ENCODE data around the gene NNAT. TPM values are rescaled to one million over a fixed set of nuclear protein-coding genes. Genes with fewer than 3 reads are reported as not detected.
"Not testable (repeated sequence)": the region's sequence is repeated elsewhere in the genome, so short reads cannot be mapped to it uniquely, and the experiment has no call there.

NNAT gene
- total and polyA plus RNA-seq, 4 donors: 0.38 to 2.6 TPM; not detected in 2

GRCh38 chr20:37479925-37480691 lies 40.9 kb upstream of the NNAT start:
- Histone ChIP-seq H3K27me3 (ENCODE audit: control insufficient read depth in 1 of 2, insufficient read depth in 2 of 2, low read length in 1 of 2) (no peaks in the 10 kb centered on the region), H3K9me3 (ENCODE audit: control insufficient read depth, low read length) (no peaks in the 10 kb centered on the region), H3K4me1 (ENCODE audit: control insufficient read depth in 1 of 2, insufficient read depth in 2 of 2, low read length in 2 of 2) (no peaks in the 10 kb centered on the region), H3K36me3 (ENCODE audit: control insufficient read depth in 1 of 2, insufficient read depth in 2 of 2, low read length in 1 of 2) (no peaks in the 10 kb centered on the region), H3K4me3 (ENCODE audit: low read length in 2 of 2) (no peak overlapping the region), H3K27ac (ENCODE audit: low read depth in 1 of 2, low read length in 2 of 2) (no peak overlapping the region)
- peak; percentile 68 for ATAC-seq (ENCODE audit: low FRiP score)
- peak in 1 of 2 donors; percentile 63 for DNase-seq
- intact Hi-C loops (cut with DNase I): no loop called here
- 93 to 96% methylated on average over 9 of the region's 9 CpGs for WGBS, 2 donors

- Histone ChIP-seq H3K4me3 (ENCODE audit: low read length in 2 of 2) (no peak overlapping the region), H3K27ac (ENCODE audit: low read depth in 1 of 2, low read length in 2 of 2) (no peak overlapping the region), H3K36me3 (ENCODE audit: control insufficient read depth in 1 of 2, insufficient read depth in 2 of 2, low read length in 1 of 2) (no peaks in the 10 kb centered on the region), H3K9me3 (ENCODE audit: control insufficient read depth, low read length) (no peaks in the 10 kb centered on the region), H3K4me1 (ENCODE audit: control insufficient read depth in 1 of 2, insufficient read depth in 2 of 2, low read length in 2 of 2) (no peaks in the 10 kb centered on the region), H3K27me3 (ENCODE audit: control insufficient read depth in 1 of 2, insufficient read depth in 2 of 2, low read length in 1 of 2) (no peaks in the 10 kb centered on the region)
- no peak for DNase-seq
- 5 to 6% methylated on average over 1 of the region's 1 CpG for WGBS, 2 donors
- peak; percentile 69 for ATAC-seq (ENCODE audit: low FRiP score)
- intact Hi-C loops (cut with DNase I): no loop called here
Observed at GRCh38 chr20:37480919-37481318, 40.1 kb upstream of the NNAT start.

- WGBS, 2 donors: 89% methylated on average over 5 of the region's 5 CpGs
- Histone ChIP-seq H3K27ac (ENCODE audit: low read depth in 1 of 2, low read length in 2 of 2) (no peak overlapping the region), H3K4me3 (ENCODE audit: low read length in 2 of 2) (no peak overlapping the region), H3K36me3 (ENCODE audit: control insufficient read depth in 1 of 2, insufficient read depth in 2 of 2, low read length in 1 of 2) (no peaks in the 10 kb centered on the region), H3K27me3 (ENCODE audit: control insufficient read depth in 1 of 2, insufficient read depth in 2 of 2, low read length in 1 of 2) (no peaks in the 10 kb centered on the region), H3K9me3 (ENCODE audit: control insufficient read depth, low read length) (no peaks in the 10 kb centered on the region), H3K4me1 (ENCODE audit: control insufficient read depth in 1 of 2, insufficient read depth in 2 of 2, low read length in 2 of 2) (no peaks in the 10 kb centered on the region)
- intact Hi-C loops (cut with DNase I): no loop called here
- no peak for ATAC-seq (ENCODE audit: low FRiP score)
- DNase-seq: no peak
Observed at GRCh38 chr20:37481610-37482009, 39.4 kb upstream of the NNAT start.

GRCh38 chr20:37484331-37484730 lies 36.7 kb upstream of the NNAT start:
- Histone ChIP-seq H3K27ac (ENCODE audit: low read depth in 1 of 2, low read length in 2 of 2) (no peak overlapping the region), H3K4me3 (ENCODE audit: low read length in 2 of 2) (no peak overlapping the region), H3K4me1 (ENCODE audit: control insufficient read depth in 1 of 2, insufficient read depth in 2 of 2, low read length in 2 of 2) (no peaks in the 10 kb centered on the region), H3K36me3 (ENCODE audit: control insufficient read depth in 1 of 2, insufficient read depth in 2 of 2, low read length in 1 of 2) (no peaks in the 10 kb centered on the region), H3K9me3 (ENCODE audit: control insufficient read depth, low read length) (no peaks in the 10 kb centered on the region), H3K27me3 (ENCODE audit: control insufficient read depth in 1 of 2, insufficient read depth in 2 of 2, low read length in 1 of 2) (no peaks in the 10 kb centered on the region)
- 50 to 56% methylated on average over 3 of the region's 3 CpGs for WGBS, 2 donors
- no peak for ATAC-seq (ENCODE audit: low FRiP score)
- intact Hi-C loops (cut with DNase I): no loop called here
- no peak for DNase-seq

- H3K36me3 ChIP-seq (ENCODE audit: control insufficient read depth in 1 of 2, insufficient read depth in 2 of 2, low read length in 1 of 2); ATAC-seq (ENCODE audit: low FRiP score); H3K9me3 ChIP-seq (ENCODE audit: control insufficient read depth, low read length); H3K4me3 ChIP-seq (ENCODE audit: low read length in 2 of 2); DNase-seq; H3K4me1 ChIP-seq (ENCODE audit: control insufficient read depth in 1 of 2, insufficient read depth in 2 of 2, low read length in 2 of 2); intact Hi-C loops (cut with DNase I); H3K27me3 ChIP-seq (ENCODE audit: control insufficient read depth in 1 of 2, insufficient read depth in 2 of 2, low read length in 1 of 2); H3K27ac ChIP-seq (ENCODE audit: low read depth in 1 of 2, low read length in 2 of 2): not testable (repeated sequence)
- WGBS, 2 donors: 95 to 97% methylated on average over 1 of the region's 1 CpG
Observed at GRCh38 chr20:37486209-37486608, 34.8 kb upstream of the NNAT start.

- intact Hi-C loops (cut with DNase I): no loop called here
- Histone ChIP-seq H3K4me1 (ENCODE audit: control insufficient read depth in 1 of 2, insufficient read depth in 2 of 2, low read length in 2 of 2) (no peaks in the 10 kb centered on the region), H3K36me3 (ENCODE audit: control insufficient read depth in 1 of 2, insufficient read depth in 2 of 2, low read length in 1 of 2) (peaks cover 0 to 1% of the 10 kb centered on the region in 2 donors), H3K27me3 (ENCODE audit: control insufficient read depth in 1 of 2, insufficient read depth in 2 of 2, low read length in 1 of 2) (no peaks in the 10 kb centered on the region), H3K4me3 (ENCODE audit: low read length in 2 of 2) (no peak overlapping the region), H3K27ac (ENCODE audit: low read depth in 1 of 2, low read length in 2 of 2) (no peak overlapping the region), H3K9me3 (ENCODE audit: control insufficient read depth, low read length) (peaks cover 2% of the 10 kb centered on the region)
- no peak for DNase-seq
- WGBS, 2 donors: 82 to 91% methylated on average over 7 of the region's 7 CpGs
- no peak for ATAC-seq (ENCODE audit: low FRiP score)
Observed at GRCh38 chr20:37490663-37491350, 30.2 kb upstream of the NNAT start.

GRCh38 chr20:37492096-37492625 lies 28.9 kb upstream of the NNAT start:
- H3K27ac ChIP-seq (ENCODE audit: low read depth in 1 of 2, low read length in 2 of 2): no peak overlapping the region
- no peak overlapping the region for H3K4me3 ChIP-seq (ENCODE audit: low read length in 2 of 2)
- DNase-seq (no peak), ATAC-seq (ENCODE audit: low FRiP score) (no peak)
- H3K36me3 ChIP-seq (ENCODE audit: control insufficient read depth in 1 of 2, insufficient read depth in 2 of 2, low read length in 1 of 2): peaks cover 0 to 1% of the 10 kb centered on the region in 2 donors
- WGBS, 2 donors: 93 to 94% methylated on average over 6 of the region's 6 CpGs
- H3K27me3 ChIP-seq (ENCODE audit: control insufficient read depth in 1 of 2, insufficient read depth in 2 of 2, low read length in 1 of 2): no peaks in the 10 kb centered on the region
- intact Hi-C loops (cut with DNase I): no loop called here
- H3K4me1 ChIP-seq (ENCODE audit: control insufficient read depth in 1 of 2, insufficient read depth in 2 of 2, low read length in 2 of 2): no peaks in the 10 kb centered on the region
- peaks cover 2% of the 10 kb centered on the region for H3K9me3 ChIP-seq (ENCODE audit: control insufficient read depth, low read length)

- Histone ChIP-seq H3K9me3 (ENCODE audit: control insufficient read depth, low read length) (peaks cover 2% of the 10 kb centered on the region), H3K27ac (ENCODE audit: low read depth in 1 of 2, low read length in 2 of 2) (no peak overlapping the region), H3K27me3 (ENCODE audit: control insufficient read depth in 1 of 2, insufficient read depth in 2 of 2, low read length in 1 of 2) (no peaks in the 10 kb centered on the region), H3K4me1 (ENCODE audit: control insufficient read depth in 1 of 2, insufficient read depth in 2 of 2, low read length in 2 of 2) (no peaks in the 10 kb centered on the region), H3K4me3 (ENCODE audit: low read length in 2 of 2) (no peak overlapping the region), H3K36me3 (ENCODE audit: control insufficient read depth in 1 of 2, insufficient read depth in 2 of 2, low read length in 1 of 2) (peaks cover 0 to 1% of the 10 kb centered on the region in 2 donors)
- ATAC-seq (ENCODE audit: low FRiP score) (no peak), DNase-seq (no peak)
- 72 to 81% methylated on average over 2 of the region's 2 CpGs for WGBS, 2 donors
- intact Hi-C loops (cut with DNase I): no loop called here
Observed at GRCh38 chr20:37492945-37493344, 28.1 kb upstream of the NNAT start.

GRCh38 chr20:37494301-37494700 lies 26.7 kb upstream of the NNAT start:
- DNase-seq (no peak), ATAC-seq (ENCODE audit: low FRiP score) (no peak)

More at GRCh38 chr20:37494301-37494700, 26.7 kb upstream of the NNAT start:
- intact Hi-C loops (cut with DNase I): no loop called here
- H3K27me3 ChIP-seq (ENCODE audit: control insufficient read depth in 1 of 2, insufficient read depth in 2 of 2, low read length in 1 of 2): no peaks in the 10 kb centered on the region
- no peak overlapping the region for H3K27ac ChIP-seq (ENCODE audit: low read depth in 1 of 2, low read length in 2 of 2)
- H3K4me3 ChIP-seq (ENCODE audit: low read length in 2 of 2): no peak overlapping the region
- WGBS, 2 donors: 91 to 93% methylated on average over 8 of the region's 8 CpGs
- H3K36me3 ChIP-seq (ENCODE audit: control insufficient read depth in 1 of 2, insufficient read depth in 2 of 2, low read length in 1 of 2): peaks cover 0 to 1% of the 10 kb centered on the region in 2 donors
- H3K4me1 ChIP-seq (ENCODE audit: control insufficient read depth in 1 of 2, insufficient read depth in 2 of 2, low read length in 2 of 2): no peaks in the 10 kb centered on the region
- H3K9me3 ChIP-seq (ENCODE audit: control insufficient read depth, low read length): peaks cover 2% of the 10 kb centered on the region

All from aorta (tissue), 5 donors.